Caco-2 (cell line): ENCODE data around the gene SORCS2. TPM values are rescaled to one million over a fixed set of nuclear protein-coding genes. Genes with fewer than 3 reads are reported as not detected.
A peak's percentile ranks its signal among the peaks of the same experiment; 100 is the strongest.

Experiments
- BruUV-seq: library from RNA; stranded (reverse); fragments of 400-500 nt; replicated peaks from 2 replicates; lab custom pipeline; 2021; lab: Mats Ljungman, UMichigan
- CTCF ChIA-PET: fragments of 300-600 bp; sonication (Branson Sonifier 250); formaldehyde crosslinking; loops from one replicate; lab custom pipeline; 2022; ENCODE audit warnings: antibody characterized with exemption; lab: Charles Lee
- POLR2A ChIA-PET: fragments of 300-600 bp; sonication (Branson Sonifier 250); formaldehyde crosslinking; loops from one replicate; lab custom pipeline; 2022; ENCODE audit warnings: antibody characterized with exemption; lab: Charles Lee
- DNase-seq, 2 experiments: peaks; one replicate each; pipeline versions ENCODE4 v3.0.0 to v3.0.0-alpha.2; 2020 to 2022
- H3K27me3 ChIP-seq: replicated peaks from 2 replicates; pipeline ENCODE4 v1.6.0; 2011; ENCODE audit warnings: low read length; ENCODE audit not compliant: control insufficient read depth, insufficient read depth
- H3K36me3 ChIP-seq: 2 replicates; pipeline ENCODE4 v1.5.1; 2011; ENCODE audit warnings: low read length; ENCODE audit not compliant: control insufficient read depth, insufficient read depth
- H3K4me1 ChIP-seq: fragments of 250-450 bp; sonication (Bioruptor Pico); 2 replicates; pipeline ENCODE4 v1.5.1; 2020; ENCODE audit warnings: mild to moderate bottlenecking
- H3K4me3 ChIP-seq: 2 replicates; pipeline ENCODE4 v1.5.1; 2011; ENCODE audit warnings: low read depth, mild to moderate bottlenecking, control low read depth, low read length
- H3K9me3 ChIP-seq: fragments of 250-450 bp; sonication (Bioruptor Pico); 2 replicates; pipeline ENCODE4 v1.5.1; 2020; ENCODE audit warnings: mild to moderate bottlenecking, moderate library complexity
- H3K27ac Mint-ChIP-seq: one replicate; pipeline ENCODE4 v1.8.0; 2022; ENCODE audit warnings: mixed read lengths; ENCODE audit not compliant: unreplicated experiment
- H3K27me3 Mint-ChIP-seq: one replicate; pipeline ENCODE4 v1.8.0; 2022; ENCODE audit warnings: mixed read lengths; ENCODE audit not compliant: insufficient read depth, unreplicated experiment
- H3K36me3 Mint-ChIP-seq: one replicate; pipeline ENCODE4 v1.8.0; 2022; ENCODE audit warnings: mild to moderate bottlenecking, mixed read lengths; ENCODE audit not compliant: insufficient read depth, unreplicated experiment
- H3K4me1 Mint-ChIP-seq: one replicate; pipeline ENCODE4 v1.8.0; 2022; ENCODE audit warnings: low read depth, mixed read lengths; ENCODE audit not compliant: unreplicated experiment
- H3K4me3 Mint-ChIP-seq: one replicate; pipeline ENCODE4 v1.8.0; 2022; ENCODE audit warnings: mild to moderate bottlenecking, moderate library complexity, mixed read lengths; ENCODE audit not compliant: unreplicated experiment
- H3K9me3 Mint-ChIP-seq: one replicate; pipeline ENCODE4 v1.8.0; 2022; ENCODE audit warnings: mixed read lengths; ENCODE audit not compliant: unreplicated experiment
- CTCF ChIP-seq, 2 experiments: fragments of 200-600 bp in 1 of 2; IDR thresholded peaks; 1 replicate in 1 of 2; 2 replicates in 1 of 2; pipeline versions ENCODE4 v1.5.1 to v1.8.0; 2011 to 2022; ENCODE audit warnings: antibody characterized with exemption in 1 of 2, control low read depth in 1 of 2, inconsistent platforms in 1 of 2, low read depth in 1 of 2, low read length in 1 of 2, mild to moderate bottlenecking in 1 of 2, moderate library complexity in 1 of 2; ENCODE audit not compliant: insufficient read depth in 1 of 2, severe bottlenecking in 1 of 2, unreplicated experiment in 1 of 2
- intact Hi-C: fragments of 100-400 bp; cut with micrococcal nuclease; formaldehyde crosslinking; loops from one replicate; pipeline ENCODE4 v1.10.0; 2022; ENCODE audit not compliant: unreplicated experiment
- total RNA-seq: library from RNA; stranded (reverse); gene quantifications from 2 replicates; pipeline ENCODE4 v1.2.3, GENCODE V29; 2022

The SORCS2 gene
- total RNA-seq, 1 experiment from 2014 or later = 1.6 TPM

GRCh38 chr4:7275067-7275466 is 82.7 kb downstream of the SORCS2 start:
- Mint-ChIP-seq H3K4me3 (no peak overlapping the region), H3K27ac (no peak overlapping the region), H3K36me3 (no peaks in the 10 kb centered on the region), H3K27me3 (no peaks in the 10 kb centered on the region), H3K4me1 (no peaks in the 10 kb centered on the region), H3K9me3 (no peaks in the 10 kb centered on the region)
- H3K36me3 ChIP-seq = no peaks in the 10 kb centered on the region
- no peaks in the 10 kb centered on the region for H3K4me1 ChIP-seq
- no peak for DNase-seq
- TF ChIP-seq CTCF (IDR thresholded peaks at IDR 0.05; ENCODE audit: insufficient read depth in 1 of 2, low read depth in 1 of 2, low read length in 1 of 2, severe bottlenecking in 1 of 2, unreplicated experiment in 1 of 2) = no peak
- H3K4me3 ChIP-seq = no peak overlapping the region
- intact Hi-C loops = no loop called here
- no peaks in the 10 kb centered on the region for H3K27me3 ChIP-seq
- ChIA-PET POLR2A (no interaction called here), CTCF (no interaction called here)
- no TSS peak for BruUV-seq
- H3K9me3 ChIP-seq = no peaks in the 10 kb centered on the region

GRCh38 chr4:7275490-7276154 is 83.3 kb downstream of the SORCS2 start:
- no peak for DNase-seq
- POLR2A ChIA-PET = no interaction called here
- TF ChIP-seq CTCF (IDR thresholded peaks at IDR 0.05; ENCODE audit: insufficient read depth in 1 of 2, low read depth in 1 of 2, low read length in 1 of 2, severe bottlenecking in 1 of 2, unreplicated experiment in 1 of 2) = peak in 1 of 2 experiments; percentile 18
- CTCF ChIA-PET = no interaction called here
- Mint-ChIP-seq H3K4me1 (no peaks in the 10 kb centered on the region), H3K4me3 (no peak overlapping the region), H3K9me3 (no peaks in the 10 kb centered on the region), H3K27ac (no peak overlapping the region), H3K36me3 (no peaks in the 10 kb centered on the region), H3K27me3 (no peaks in the 10 kb centered on the region)
- H3K9me3 ChIP-seq = no peaks in the 10 kb centered on the region
- intact Hi-C loops = no loop called here
- H3K4me1 ChIP-seq = peaks cover 2% of the 10 kb centered on the region; the same call in 1 of the 2 replicates
- H3K4me3 ChIP-seq = no peak overlapping the region
- no TSS peak for BruUV-seq
- H3K36me3 ChIP-seq = no peaks in the 10 kb centered on the region
- no peaks in the 10 kb centered on the region for H3K27me3 ChIP-seq

GRCh38 chr4:7276515-7276914 is 84.2 kb downstream of the SORCS2 start:
- Mint-ChIP-seq H3K27ac (no peak overlapping the region), H3K36me3 (no peaks in the 10 kb centered on the region), H3K27me3 (no peaks in the 10 kb centered on the region), H3K4me1 (no peaks in the 10 kb centered on the region), H3K4me3 (no peak overlapping the region), H3K9me3 (no peaks in the 10 kb centered on the region)
- DNase-seq = no peak
- ChIA-PET POLR2A (no interaction called here), CTCF (no interaction called here)
- Histone ChIP-seq H3K4me3 (no peak overlapping the region), H3K9me3 (no peaks in the 10 kb centered on the region), H3K27me3 (no peaks in the 10 kb centered on the region), H3K4me1 (peaks cover 9% of the 10 kb centered on the region; the same call in 1 of the 2 replicates), H3K36me3 (no peaks in the 10 kb centered on the region)
- intact Hi-C loops = no loop called here
- BruUV-seq = no TSS peak
- no peak for TF ChIP-seq CTCF (IDR thresholded peaks at IDR 0.05; ENCODE audit: insufficient read depth in 1 of 2, low read depth in 1 of 2, low read length in 1 of 2, severe bottlenecking in 1 of 2, unreplicated experiment in 1 of 2)
